H1 (cell line): Measurements from ENCODE around the gene ITPR3. TPM values are rescaled to one million over a fixed set of nuclear protein-coding genes. Genes with fewer than 3 reads are reported as not detected.

ENCODE experiments used
- ASH2L ChIP-seq: fragments of 200-600, 300-600 bp; sonication (generic); IDR thresholded peaks from one replicate; pipeline ENCODE4 v1.7.1; 2017; ENCODE audit warnings: low read length
- PHF8 ChIP-seq: fragments of 200-600 bp; sonication (generic); conservative IDR thresholded peaks from 2 replicates; pipeline ENCODE4 v1.7.1; 2012; ENCODE audit warnings: low read depth, mild to moderate bottlenecking, inconsistent platforms, low read length, moderate library complexity
- POU5F1 ChIP-seq: IDR thresholded peaks from 2 replicates; pipeline ENCODE4 v1.6.1; 2011; ENCODE audit warnings: low read depth, mild to moderate bottlenecking, low read length, moderate library complexity
- RBBP5 ChIP-seq: IDR thresholded peaks from 2 replicates; pipeline ENCODE4 v1.7.1; 2012; ENCODE audit warnings: low read depth, mild to moderate bottlenecking, inconsistent platforms, low read length, moderate library complexity, borderline replicate concordance
- SP4 ChIP-seq: IDR thresholded peaks from 2 replicates; pipeline ENCODE4 v1.6.1; 2012; ENCODE audit warnings: low read length, inconsistent platforms
- polyA plus RNA-seq, 7 experiments: library from polyadenylated mRNA; depleted of rRNA in 3 of 7; stranded (reverse) in 5 of 7; unstranded in 2 of 7; fragments of >200 nt in 5 of 7; fragments of 200-250 nt in 2 of 7; gene quantifications; 1 replicate in 5 of 7; 2 replicates in 1 of 7; 4 replicates in 1 of 7; pipeline versions ENCODE4 v1.2.1 to v1.2.3, GENCODE V29; 2011 to 2013; ENCODE audit warnings: missing spikeins in 2 of 7, mixed read lengths in 2 of 7
- total RNA-seq: library from RNA; stranded (reverse); fragmentation: NEBNext Ultra II Directional; extraction: Animal tissue kit (Norgen Biotek cat#: 25700); gene quantifications from 2 replicates; pipeline ENCODE4 v1.2.1, GENCODE V29; 2021

The ITPR3 gene
- total and polyA plus RNA-seq, 2 of the 8 experiments (the other 6 are each of a cell fraction or from before 2014, with no cell fraction given), result 29.1 to 45.7 TPM

DNA sequence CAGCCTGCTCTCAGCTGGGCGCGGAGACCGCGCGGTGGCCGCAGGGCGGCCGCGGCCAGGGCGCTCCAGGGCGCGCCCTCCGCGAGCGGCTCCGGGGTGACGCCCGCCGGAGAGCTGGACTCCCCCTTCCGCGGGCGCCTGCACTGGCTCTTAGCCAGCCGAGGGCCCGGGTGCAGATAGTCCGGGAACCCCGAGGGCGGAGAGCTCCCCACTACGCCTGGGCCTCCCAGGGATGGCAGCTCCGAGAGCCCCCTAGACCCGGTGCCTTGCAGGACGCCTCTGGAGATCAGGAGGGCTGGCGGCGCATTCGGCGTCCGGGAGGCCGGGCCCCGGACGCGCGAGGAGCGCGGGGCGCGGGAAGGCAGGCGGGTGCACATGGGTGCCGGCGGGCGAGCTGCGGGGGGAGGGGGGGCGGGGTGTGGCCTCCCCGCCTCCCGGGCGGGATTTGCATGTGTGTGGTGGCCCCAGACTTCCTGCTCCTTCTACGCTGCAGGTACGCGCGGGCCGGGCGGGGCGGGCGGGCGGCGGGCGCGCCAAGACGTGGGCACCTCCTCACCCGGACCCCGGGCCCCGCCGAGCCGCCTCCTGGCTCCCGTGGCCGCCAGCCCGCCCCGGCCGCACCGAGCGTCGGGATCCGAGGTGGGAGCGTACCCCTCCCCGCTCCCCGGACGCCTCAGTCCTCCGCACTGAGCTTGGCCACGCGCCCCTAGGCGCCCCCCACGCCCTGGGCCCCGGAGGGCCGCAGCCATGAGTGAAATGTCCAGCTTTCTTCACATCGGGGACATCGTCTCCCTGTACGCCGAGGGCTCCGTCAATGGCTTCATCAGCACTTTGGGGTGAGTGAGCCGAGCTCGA, at the start of gene ITPR3 (continued):
- TF ChIP-seq POU5F1 (no peak), ASH2L (peak; percentile 13), SP4 (no peak), PHF8 (peak; percentile 23; the same call in 1 of the 2 replicates), RBBP5 (peak; percentile 84; the same call in 1 of the 2 replicates)
